C4-2B (cell line): Measurements from ENCODE around the gene RPGRIP1.
A peak's percentile ranks its signal among the peaks of the same experiment; 100 is the strongest.
"Not testable (repeated sequence)": the region's sequence is repeated elsewhere in the genome, so short reads cannot be mapped to it uniquely, and the experiment has no call there.

ENCODE experiments used
- H3K27ac ChIP-seq: fragments of 450-650 bp; 2 replicates; pipeline ENCODE4 v1.5.1; 2017
- CTCF ChIP-seq: fragments of 450-650 bp; conservative IDR thresholded peaks from 2 replicates; pipeline ENCODE4 v1.5.1; 2017; ENCODE audit warnings: mild to moderate bottlenecking
- ZFX ChIP-seq: fragments of 450-650 bp; IDR thresholded peaks from 2 replicates; pipeline ENCODE4 v1.6.1; 2017

Gene RPGRIP1

GRCh38 chr14:21262410-21262809, 17.5 kb upstream of the RPGRIP1 start:
- TF ChIP-seq CTCF (no peak), ZFX (no peak)
- no peak overlapping the region for H3K27ac ChIP-seq

- no peak for TF ChIP-seq CTCF
- TF ChIP-seq ZFX = no peak
- no peak overlapping the region for H3K27ac ChIP-seq
Observed at GRCh38 chr14:21263284-21264024, 16.4 kb upstream of the RPGRIP1 start.

GRCh38 chr14:21264025-21264801, 15.7 kb upstream of the RPGRIP1 start:
- no peak for TF ChIP-seq CTCF
- no peak for TF ChIP-seq ZFX
- H3K27ac ChIP-seq = peak overlapping the region; percentile 29; the same call in 1 of the 2 replicates

GRCh38 chr14:21267431-21267845, 12.4 kb upstream of the RPGRIP1 start:
- TF ChIP-seq CTCF = no peak
- TF ChIP-seq ZFX = no peak
- no peak overlapping the region for H3K27ac ChIP-seq

GRCh38 chr14:21267886-21268616, 11.8 kb upstream of the RPGRIP1 start:
- H3K27ac ChIP-seq = no peak overlapping the region
- TF ChIP-seq ZFX = no peak

- H3K27ac ChIP-seq = peak overlapping the region; percentile 92
- no peak for TF ChIP-seq CTCF
- TF ChIP-seq ZFX = no peak
Observed at GRCh38 chr14:21268617-21269251, 11.1 kb upstream of the RPGRIP1 start.

GRCh38 chr14:21269252-21270046, 10.4 kb upstream of the RPGRIP1 start, which contains the start of gene HNRNPC:
HNRNPC (minus strand) TSS chr14:21269442; CDS start chr14:21234193, 35,249 bp downstream.
- TF ChIP-seq CTCF = no peak
- no peak; the same call in 1 of the 2 replicates for TF ChIP-seq ZFX
- H3K27ac ChIP-seq = peak within 1 kb of the TSS; percentile 92

GRCh38 chr14:21272661-21273060, 7.2 kb upstream of the RPGRIP1 start:
- H3K27ac ChIP-seq = not testable (repeated sequence)
